IMR-90 (cell line): Measurements from ENCODE around the gene EHD4. TPM values are rescaled to one million over a fixed set of nuclear protein-coding genes. Genes with fewer than 3 reads are reported as not detected.
A peak's percentile ranks its signal among the peaks of the same experiment; 100 is the strongest.

Experiments
- ATAC-seq: fragments of 200-7000 bp; cut with Tn5 transposase; 2 replicates; pipeline ENCODE4 v1.9.1; 2020; ENCODE audit warnings: low read depth, mild to moderate bottlenecking, moderate library complexity
- BruUV-seq: library from RNA; stranded (reverse); fragments of 400-500 nt; replicated peaks from 2 replicates; lab custom pipeline; 2021; lab: Mats Ljungman, UMichigan
- CTCF ChIA-PET: fragments of 300-600 bp; formaldehyde crosslinking; extraction: SDS; loops from one replicate; lab custom pipeline; 2021; ENCODE audit warnings: antibody characterized with exemption; lab: Yijun Ruan, JAX
- POLR2A ChIA-PET: fragments of 300-600 bp; sonication (Branson Sonifier 250); formaldehyde crosslinking; loops from one replicate; lab custom pipeline; 2022; ENCODE audit warnings: antibody characterized with exemption; ENCODE audit not compliant: unreplicated experiment; lab: Charles Lee
- DNase-seq: peaks from one replicate; pipeline ENCODE4 v3.0.0; 2013
- H2AFZ ChIP-seq: replicated peaks from 2 replicates; pipeline ENCODE3; 2013; ENCODE audit warnings: low read length, mild to moderate bottlenecking; ENCODE audit not compliant: poor library complexity
- H2AK5ac ChIP-seq: 2 replicates; pipeline ENCODE4 v1.6.1; 2013; ENCODE audit warnings: low read depth, low read length, inconsistent platforms
- H2AK9ac ChIP-seq: replicated peaks from 2 replicates; pipeline ENCODE3; 2013; ENCODE audit warnings: mild to moderate bottlenecking, low read depth, low read length, moderate library complexity; ENCODE audit not compliant: poor library complexity
- H2BK120ac ChIP-seq: 2 replicates; pipeline ENCODE4 v1.6.1; 2013; ENCODE audit warnings: low read depth, low read length, inconsistent platforms
- H2BK15ac ChIP-seq: 3 replicates; pipeline ENCODE4 v1.6.1; 2013; ENCODE audit warnings: low read depth, low read length, inconsistent platforms
- H2BK20ac ChIP-seq: 2 replicates; pipeline ENCODE4 v1.6.1; 2013; ENCODE audit warnings: low read depth, mild to moderate bottlenecking, inconsistent platforms, low read length, moderate library complexity
- H2BK5ac ChIP-seq: 2 replicates; pipeline ENCODE4 v1.6.1; 2013; ENCODE audit warnings: mild to moderate bottlenecking, low read depth, low read length, inconsistent platforms; ENCODE audit not compliant: poor library complexity, severe bottlenecking
- H3K14ac ChIP-seq: replicated peaks from 2 replicates; pipeline ENCODE4 v1.6.1; 2013; ENCODE audit warnings: low read depth, low read length, inconsistent platforms
- H3K18ac ChIP-seq: 2 replicates; pipeline ENCODE4 v1.6.1; 2013; ENCODE audit warnings: low read depth, low read length, control low read depth
- H3K23ac ChIP-seq: 2 replicates; pipeline ENCODE4 v1.6.1; 2013; ENCODE audit warnings: low read depth, low read length, inconsistent platforms
- H3K27ac ChIP-seq: 2 replicates; pipeline ENCODE4 v1.5.1; 2013; ENCODE audit warnings: mild to moderate bottlenecking, control low read depth, low read length; ENCODE audit not compliant: insufficient read depth
- H3K27me3 ChIP-seq: 2 replicates; pipeline ENCODE4 v1.6.1; 2013; ENCODE audit warnings: low read length; ENCODE audit not compliant: control insufficient read depth, insufficient read depth
- H3K36me3 ChIP-seq: 2 replicates; pipeline ENCODE4 v1.6.1; 2013; ENCODE audit warnings: low read length, mixed read lengths; ENCODE audit not compliant: control insufficient read depth, insufficient read depth
- H3K4ac ChIP-seq: 2 replicates; pipeline ENCODE4 v1.6.1; 2013; ENCODE audit warnings: low read depth, low read length, inconsistent platforms
- H3K4me1 ChIP-seq: 2 replicates; pipeline ENCODE4 v1.6.1; 2013; ENCODE audit warnings: low read length, mixed read lengths; ENCODE audit not compliant: control insufficient read depth, insufficient read depth
- H3K4me2 ChIP-seq: 2 replicates; pipeline ENCODE4 v1.6.1; 2013; ENCODE audit warnings: low read depth, mild to moderate bottlenecking, control low read depth, low read length, moderate library complexity
- H3K4me3 ChIP-seq: 2 replicates; pipeline ENCODE4 v1.5.1; 2013; ENCODE audit warnings: low read depth, mild to moderate bottlenecking, control low read depth, low read length, moderate library complexity; ENCODE audit not compliant: insufficient read depth
- H3K56ac ChIP-seq: 2 replicates; pipeline ENCODE4 v1.6.1; 2013; ENCODE audit warnings: low read length, inconsistent platforms; ENCODE audit not compliant: insufficient read depth; ENCODE audit errors: extremely low read depth
- H3K79me1 ChIP-seq, 2 experiments: 2 replicates each; pipeline ENCODE4 v1.6.1; 2013; ENCODE audit warnings: low read length in 2 of 2, inconsistent platforms in 1 of 2, low read depth in 1 of 2
- H3K9ac ChIP-seq: 2 replicates; pipeline ENCODE4 v1.6.1; 2013; ENCODE audit warnings: low read depth, low read length, control low read depth
- H3K9me1 ChIP-seq: 2 replicates; pipeline ENCODE4 v1.6.1; 2013; ENCODE audit warnings: low read length, inconsistent platforms; ENCODE audit not compliant: insufficient read depth
- H3K9me3 ChIP-seq: 2 replicates; pipeline ENCODE4 v1.6.1; 2013; ENCODE audit warnings: low read length; ENCODE audit not compliant: control insufficient read depth, insufficient read depth
- H4K20me1 ChIP-seq: 2 replicates; pipeline ENCODE4 v1.6.1; 2013; ENCODE audit warnings: low read length, inconsistent platforms; ENCODE audit not compliant: insufficient read depth
- H4K5ac ChIP-seq: 2 replicates; pipeline ENCODE4 v1.6.1; 2013; ENCODE audit warnings: mild to moderate bottlenecking, low read depth, low read length, control low read depth
- H4K8ac ChIP-seq, 2 experiments: 2 replicates each; pipeline ENCODE4 v1.6.1; 2013; ENCODE audit warnings: low read depth in 2 of 2, low read length in 2 of 2, control low read depth in 1 of 2, inconsistent platforms in 1 of 2
- H4K91ac ChIP-seq: 2 replicates; pipeline ENCODE4 v1.6.1; 2013; ENCODE audit warnings: low read depth, low read length, inconsistent platforms; ENCODE audit not compliant: insufficient read depth
- BHLHE40 ChIP-seq: fragments of 150-350 bp; IDR thresholded peaks from 2 replicates; pipeline ENCODE4 v1.6.1; 2016; ENCODE audit warnings: mild to moderate bottlenecking, low read depth, low read length
- CEBPB ChIP-seq: IDR thresholded peaks from 2 replicates; pipeline ENCODE4 v1.6.1; 2012; ENCODE audit warnings: low read depth, low read length, improper control_type of control experiment
- ELK1 ChIP-seq: fragments of 150-350 bp; IDR thresholded peaks from 2 replicates; pipeline ENCODE4 v1.6.1; 2016; ENCODE audit warnings: low read depth, mild to moderate bottlenecking, low read length, moderate library complexity, borderline replicate concordance
- FOS ChIP-seq: fragments of 150-350 bp; IDR thresholded peaks from 2 replicates; pipeline ENCODE4 v1.6.1; 2016; ENCODE audit warnings: low read depth, low read length
- MAFK ChIP-seq: IDR thresholded peaks from 2 replicates; pipeline ENCODE4 v1.6.1; 2012; ENCODE audit warnings: low read depth, low read length, improper control_type of control experiment
- MXI1 ChIP-seq: IDR thresholded peaks from 2 replicates; pipeline ENCODE4 v1.6.1; 2012; ENCODE audit warnings: low read depth, mild to moderate bottlenecking, low read length, moderate library complexity, borderline replicate concordance
- NFE2L2 ChIP-seq: fragments of 150-350 bp; IDR thresholded peaks from 2 replicates; pipeline ENCODE4 v1.6.1; 2016; ENCODE audit warnings: low read depth, mild to moderate bottlenecking, low read length
- POLR2A ChIP-seq: IDR thresholded peaks from 2 replicates; pipeline ENCODE4 v1.6.1; 2012; ENCODE audit warnings: mild to moderate bottlenecking, low read depth, low read length
- RAD21 ChIP-seq: IDR thresholded peaks from 2 replicates; pipeline ENCODE4 v1.6.1; 2012; ENCODE audit warnings: low read length, improper control_type of control experiment
- RCOR1 ChIP-seq: IDR thresholded peaks from 2 replicates; pipeline ENCODE4 v1.6.1; 2012; ENCODE audit warnings: mild to moderate bottlenecking, low read length, improper control_type of control experiment; ENCODE audit not compliant: insufficient replicate concordance
- RFX5 ChIP-seq: IDR thresholded peaks from 2 replicates; pipeline ENCODE4 v1.8.0; 2012; ENCODE audit warnings: low read depth, mild to moderate bottlenecking, low read length, moderate library complexity
- SMC3 ChIP-seq: fragments of 150-350 bp; IDR thresholded peaks from 2 replicates; pipeline ENCODE4 v1.6.1; 2016; ENCODE audit warnings: low read depth, mild to moderate bottlenecking, antibody characterized with exemption, low read length, moderate library complexity
- USF2 ChIP-seq: fragments of 150-350 bp; IDR thresholded peaks from 2 replicates; pipeline ENCODE4 v1.6.1; 2017; ENCODE audit warnings: mild to moderate bottlenecking, antibody characterized with exemption, low read length, low read depth
- WGBS, 2 experiments: methylation state at CpG; one replicate each; pipeline versions ENCODE4 v1.1.5 to v1.1.7; 2013; ENCODE audit warnings: missing lambda C conversion rate in 2 of 2; ENCODE audit not compliant: insufficient read length in 1 of 2; ENCODE audit errors: extremely low coverage in 2 of 2; 5-methylcytosine and 5-hydroxymethylcytosine counted together
- dilution Hi-C: fragments of 300-500 bp; cut with HindIII; formaldehyde crosslinking; loops from one replicate; pipeline ENCODE4 v1.14.3; 2018; ENCODE audit warnings: low sequenced_read_pairs; ENCODE audit not compliant: unreplicated experiment
- in situ Hi-C: fragments of 300-500 bp; cut with MboI; formaldehyde crosslinking; loops from 3 replicates; pipeline ENCODE4 v1.14.3; 2019; ENCODE audit warnings: low sequenced_read_pairs, inconsistent platforms, mixed read lengths
- intact Hi-C: fragments of 100-400 bp; cut with micrococcal nuclease; formaldehyde crosslinking; loops from 2 replicates; pipeline ENCODE4 v1.10.0; 2022
- polyA plus RNA-seq, 3 experiments: library from polyadenylated mRNA; depleted of rRNA; stranded (reverse); fragments of >200 nt; gene quantifications; 2 replicates each; pipeline ENCODE4 v1.2.3, GENCODE V29; 2012; ENCODE audit warnings: low replicate concordance in 1 of 3
- total RNA-seq: library from RNA; depleted of rRNA; stranded (reverse); fragments of >200 nt; gene quantifications from 2 replicates; pipeline ENCODE4 v1.2.3, GENCODE V29; 2012

EHD4 gene
- total and polyA plus RNA-seq, 2 of the 4 experiments (the other 2 are of a cell fraction): 21.0 to 29.0 TPM

GRCh38 chr15:41871175-41871905 lies 101.0 kb downstream of the EHD4 start:
- in situ Hi-C loops (no loop called here), dilution Hi-C loops (no loop called here), intact Hi-C loops (no loop called here)
- Histone ChIP-seq H3K4me1 (peaks cover 2% of the 10 kb centered on the region; the same call in 1 of the 2 replicates), H3K4ac (no peak overlapping the region), H2BK5ac (no peak overlapping the region), H2BK15ac (no peak overlapping the region; the same call in 2 of the 3 replicates), H3K18ac (no peak overlapping the region), H4K20me1 (peaks cover 3% of the 10 kb centered on the region; the same call in 1 of the 2 replicates), H3K9me1 (0 out of 2 replicates have a peak, but pooled peaks cover 2% of the 10 kb centered on the region), H2AK9ac (peak overlapping the region; percentile 26), H3K9me3 (no peaks in the 10 kb centered on the region), H3K79me1 (no peaks in the 10 kb centered on the region), H2AK5ac (0 out of 2 replicates have a peak overlapping the region, but pooled peaks have one; percentile 29), H3K56ac (no peak overlapping the region), H3K23ac (no peak overlapping the region), H2BK120ac (no peak overlapping the region), H4K5ac (no peak overlapping the region), H3K27me3 (peaks cover 18% of the 10 kb centered on the region; the same call in 1 of the 2 replicates), H3K14ac (no peak overlapping the region), H2BK20ac (no peak overlapping the region), H2AFZ (peak overlapping the region; percentile 38), H3K4me2 (no peak overlapping the region), H3K9ac (no peak overlapping the region), H3K36me3 (no peaks in the 10 kb centered on the region), H3K27ac (no peak overlapping the region), H3K4me3 (no peak overlapping the region), H4K91ac (no peak overlapping the region), H4K8ac (no peak overlapping the region)
- ChIA-PET CTCF (no interaction called here), POLR2A (no interaction called here)
- ATAC-seq (peak; percentile 12), DNase-seq (no peak)
- no peak for TF ChIP-seq RAD21
- TF ChIP-seq MAFK: no peak
- no peak for TF ChIP-seq MXI1
- no peak for TF ChIP-seq NFE2L2
- TF ChIP-seq USF2: no peak
- TF ChIP-seq ELK1: no peak
- TF ChIP-seq POLR2A: no peak
- no peak for TF ChIP-seq BHLHE40
- TF ChIP-seq RCOR1: no peak
- no peak for TF ChIP-seq SMC3
- TF ChIP-seq FOS: no peak
- TF ChIP-seq RFX5: no peak
- no peak for TF ChIP-seq CEBPB
- WGBS, 2 experiments: 84% methylated on average over 6 of the region's 19 CpGs; no CpG with 5 or more reads in 1 of the 2 experiments
- no TSS peak for BruUV-seq
